H9 (cell line): ENCODE data around the gene GALNS. TPM values are rescaled to one million over a fixed set of nuclear protein-coding genes. Genes with fewer than 3 reads are reported as not detected.

Experiments used
- DNase-seq: peaks from one replicate; pipeline ENCODE4 v3.0.0-alpha.2; 2017
- H2AFZ ChIP-seq: one replicate; pipeline ENCODE4 v1.6.1; 2013; ENCODE audit warnings: mild to moderate bottlenecking, low read length, control low read depth, moderate library complexity
- H2AK5ac ChIP-seq: 2 replicates; pipeline ENCODE4 v1.6.1; 2013; ENCODE audit warnings: low read length, control low read depth, mixed read lengths; ENCODE audit not compliant: insufficient read length
- H2BK120ac ChIP-seq: one replicate; pipeline ENCODE4 v1.6.1; 2013; ENCODE audit warnings: low read depth, mild to moderate bottlenecking, low read length, control low read depth, inconsistent platforms; ENCODE audit not compliant: poor library complexity, severe bottlenecking
- H2BK12ac ChIP-seq: 2 replicates; pipeline ENCODE4 v1.6.1; 2013; ENCODE audit warnings: low read length, control low read depth, mixed read lengths, low read depth; ENCODE audit not compliant: insufficient read length
- H2BK15ac ChIP-seq: 2 replicates; pipeline ENCODE4 v1.6.1; 2013; ENCODE audit warnings: low read depth, low read length, control low read depth
- H2BK20ac ChIP-seq: one replicate; pipeline ENCODE4 v1.6.1; 2013; ENCODE audit warnings: low read depth, mild to moderate bottlenecking, low read length, control low read depth, inconsistent platforms; ENCODE audit not compliant: poor library complexity, severe bottlenecking
- H2BK5ac ChIP-seq: 2 replicates; pipeline ENCODE4 v1.6.1; 2013; ENCODE audit warnings: low read length, control low read depth, mixed read lengths; ENCODE audit not compliant: insufficient read length
- H3K14ac ChIP-seq: 2 replicates; pipeline ENCODE4 v1.6.1; 2013; ENCODE audit warnings: low read length, control low read depth; ENCODE audit not compliant: insufficient read depth
- H3K18ac ChIP-seq: 2 replicates; pipeline ENCODE4 v1.6.1; 2013; ENCODE audit warnings: low read depth, mild to moderate bottlenecking, mixed read lengths, low read length, control low read depth; ENCODE audit not compliant: insufficient read length
- H3K23ac ChIP-seq: 2 replicates; pipeline ENCODE4 v1.6.1; 2013; ENCODE audit warnings: low read length, control low read depth, mixed read lengths, low read depth; ENCODE audit not compliant: insufficient read length
- H3K23me2 ChIP-seq: 2 replicates; pipeline ENCODE4 v1.6.1; 2013; ENCODE audit warnings: low read depth, mild to moderate bottlenecking, mixed read lengths, low read length, control low read depth; ENCODE audit not compliant: insufficient read length, poor library complexity, severe bottlenecking
- H3K27ac ChIP-seq: 2 replicates; pipeline ENCODE4 v1.5.1; 2013; ENCODE audit warnings: low read length, control low read depth, mixed read lengths, low read depth; ENCODE audit not compliant: insufficient read length
- H3K27me3 ChIP-seq: 2 replicates; pipeline ENCODE4 v1.6.1; 2013; ENCODE audit warnings: low read length, control low read depth, inconsistent platforms; ENCODE audit not compliant: insufficient read depth
- H3K4ac ChIP-seq: 2 replicates; pipeline ENCODE4 v1.6.1; 2013; ENCODE audit warnings: low read depth, mild to moderate bottlenecking, control low read depth, inconsistent platforms, low read length, moderate library complexity
- H3K4me1 ChIP-seq: 2 replicates; pipeline ENCODE4 v1.6.1; 2013; ENCODE audit warnings: low read length, control low read depth, inconsistent platforms; ENCODE audit not compliant: insufficient read depth
- H3K4me2 ChIP-seq: 2 replicates; pipeline ENCODE4 v1.6.1; 2013; ENCODE audit warnings: low read length, control low read depth, mixed read lengths; ENCODE audit not compliant: insufficient read length, insufficient read depth
- H3K56ac ChIP-seq: 2 replicates; pipeline ENCODE4 v1.6.1; 2013; ENCODE audit warnings: low read depth, mild to moderate bottlenecking, mixed read lengths, low read length, control low read depth; ENCODE audit not compliant: insufficient read length
- H3K79me1 ChIP-seq: 2 replicates; pipeline ENCODE4 v1.6.1; 2013; ENCODE audit warnings: low read depth, mild to moderate bottlenecking, moderate library complexity, low read length, control low read depth, inconsistent platforms; ENCODE audit not compliant: insufficient read depth, poor library complexity, severe bottlenecking
- H3K79me2 ChIP-seq: 2 replicates; pipeline ENCODE4 v1.6.1; 2013; ENCODE audit warnings: low read length, control low read depth, inconsistent platforms; ENCODE audit not compliant: insufficient read depth
- H3K9ac ChIP-seq: 2 replicates; pipeline ENCODE4 v1.6.1; 2013; ENCODE audit warnings: low read length, control low read depth, mixed read lengths; ENCODE audit not compliant: insufficient read length; ENCODE audit errors: extremely low read depth
- H3K9me3 ChIP-seq: one replicate; pipeline ENCODE4 v1.6.1; 2013; ENCODE audit warnings: low read depth, low read length, inconsistent platforms; ENCODE audit not compliant: control insufficient read depth
- H3T11ph ChIP-seq: one replicate; pipeline ENCODE4 v1.6.1; 2013; ENCODE audit warnings: mild to moderate bottlenecking, low read length, control low read depth, inconsistent platforms
- H4K20me1 ChIP-seq: one replicate; pipeline ENCODE4 v1.6.1; 2013; ENCODE audit not compliant: control insufficient read depth, insufficient read length, insufficient read depth
- H4K5ac ChIP-seq: 2 replicates; pipeline ENCODE4 v1.6.1; 2013; ENCODE audit warnings: low read depth, mild to moderate bottlenecking, mixed read lengths, low read length, control low read depth; ENCODE audit not compliant: insufficient read length
- H4K8ac ChIP-seq: replicated peaks from 2 replicates; pipeline ENCODE4 v1.6.1; 2013; ENCODE audit warnings: low read length, control low read depth, mixed read lengths, low read depth; ENCODE audit not compliant: insufficient read length
- H4K91ac ChIP-seq: 2 replicates; pipeline ENCODE4 v1.6.1; 2013; ENCODE audit warnings: low read depth, mild to moderate bottlenecking, moderate library complexity, mixed read lengths, low read length, control low read depth; ENCODE audit not compliant: insufficient read length
- H3K27ac Mint-ChIP-seq, 3 experiments: 2 replicates in 2 of 3; 3 replicates in 1 of 3; pipeline ENCODE4 v1.8.0; 2020 to 2021; ENCODE audit warnings: mixed read lengths in 3 of 3, mild to moderate bottlenecking in 1 of 3, moderate library complexity in 1 of 3
- H3K27me3 Mint-ChIP-seq: 2 replicates; pipeline ENCODE4 v1.8.0; 2021; ENCODE audit warnings: low read depth, mild to moderate bottlenecking, moderate library complexity, mixed read lengths
- H3K36me3 Mint-ChIP-seq, 3 experiments: 2 replicates in 2 of 3; 3 replicates in 1 of 3; pipeline ENCODE4 v1.8.0; 2020 to 2021; ENCODE audit warnings: low read depth in 3 of 3, mixed read lengths in 3 of 3; ENCODE audit not compliant: insufficient read depth in 1 of 3
- H3K4me1 Mint-ChIP-seq, 2 experiments: 2 replicates each; pipeline ENCODE4 v1.8.0; 2020; ENCODE audit warnings: mixed read lengths in 2 of 2
- H3K4me3 Mint-ChIP-seq, 2 experiments: 2 replicates in 1 of 2; 3 replicates in 1 of 2; pipeline ENCODE4 v1.8.0; 2020 to 2021; ENCODE audit warnings: mild to moderate bottlenecking in 2 of 2, mixed read lengths in 2 of 2, moderate library complexity in 1 of 2
- H3K9me3 Mint-ChIP-seq, 2 experiments: 2 replicates in 1 of 2; 3 replicates in 1 of 2; pipeline ENCODE4 v1.8.0; 2020; ENCODE audit warnings: mild to moderate bottlenecking in 2 of 2, mixed read lengths in 2 of 2, moderate library complexity in 1 of 2
- CTCF ChIP-seq: fragments of 200-600 bp; sonication (generic); conservative IDR thresholded peaks from 3 replicates; pipeline ENCODE4 v1.8.0; 2021; ENCODE audit warnings: antibody characterized with exemption, mild to moderate bottlenecking
- WGBS: extraction: QIAGEN DNeasy Blood & Tissue Kit; methylation state at CpG from one replicate; pipeline ENCODE4 v1.1.7; 2013; ENCODE audit warnings: missing lambda C conversion rate, low lambda C conversion rate, mixed read lengths; ENCODE audit not compliant: insufficient read length; ENCODE audit errors: extremely low coverage; 5-methylcytosine and 5-hydroxymethylcytosine counted together
- total RNA-seq: library from RNA; stranded (reverse); gene quantifications from 2 replicates; pipeline ENCODE4 v1.2.1, GENCODE V29; 2021

Gene GALNS
- total RNA-seq, 1 experiment from 2014 or later = 20.3 TPM

- Histone ChIP-seq H3K27me3 (no peaks in the 10 kb centered on the region), H3K9ac (no peak overlapping the region), H3K4me1 (no peaks in the 10 kb centered on the region), H3T11ph (no peak overlapping the region), H4K5ac (no peak overlapping the region), H3K23me2 (no peaks in the 10 kb centered on the region), H3K18ac (no peak overlapping the region), H3K23ac (no peak overlapping the region), H3K4ac (no peak overlapping the region), H2BK20ac (no peak overlapping the region), H4K91ac (no peak overlapping the region), H4K8ac (no peak overlapping the region), H3K9me3 (no peaks in the 10 kb centered on the region), H2BK15ac (no peak overlapping the region), H3K14ac (no peak overlapping the region), H2BK12ac (no peak overlapping the region), H3K4me2 (no peak overlapping the region), H2BK5ac (no peak overlapping the region), H3K27ac (no peak overlapping the region), H2BK120ac (no peak overlapping the region), H2AFZ (no peak overlapping the region), H3K79me1 (no peaks in the 10 kb centered on the region), H3K56ac (no peak overlapping the region), H3K79me2 (no peaks in the 10 kb centered on the region), H2AK5ac (no peak overlapping the region), H4K20me1 (no peaks in the 10 kb centered on the region)
- Mint-ChIP-seq H3K9me3 (no peaks in the 10 kb centered on the region), H3K27me3 (0 out of 2 replicates have a peak, but pooled peaks cover 2% of the 10 kb centered on the region), H3K36me3 (no peaks in the 10 kb centered on the region), H3K4me3 (no peak overlapping the region), H3K27ac (no peak overlapping the region), H3K4me1 (peaks cover 0 to 7% of the 10 kb centered on the region in 2 experiments; a peak in 1 of 4 replicates)
- WGBS = no CpG with 5 or more reads among the region's 22 CpGs
- DNase-seq = no peak
- TF ChIP-seq CTCF = no peak
Observed at GRCh38 chr16:88875703-88876234, 19.0 kb upstream of the GALNS start.
